IMR-90 (cell line): Measurements from ENCODE around the gene VPS54. TPM values are rescaled to one million over a fixed set of nuclear protein-coding genes. Genes with fewer than 3 reads are reported as not detected.

Source experiments
- ATAC-seq: fragments of 200-7000 bp; cut with Tn5 transposase; 2 replicates; pipeline ENCODE4 v1.9.1; 2020; ENCODE audit warnings: low read depth, mild to moderate bottlenecking, moderate library complexity
- BruUV-seq: library from RNA; stranded (reverse); fragments of 400-500 nt; replicated peaks from 2 replicates; lab custom pipeline; 2021; lab: Mats Ljungman, UMichigan
- CTCF ChIA-PET: fragments of 300-600 bp; formaldehyde crosslinking; extraction: SDS; loops from one replicate; lab custom pipeline; 2021; ENCODE audit warnings: antibody characterized with exemption; lab: Yijun Ruan, JAX
- POLR2A ChIA-PET: fragments of 300-600 bp; sonication (Branson Sonifier 250); formaldehyde crosslinking; loops from one replicate; lab custom pipeline; 2022; ENCODE audit warnings: antibody characterized with exemption; ENCODE audit not compliant: unreplicated experiment; lab: Charles Lee
- DNase-seq: peaks from one replicate; pipeline ENCODE4 v3.0.0; 2013
- H2AFZ ChIP-seq: replicated peaks from 2 replicates; pipeline ENCODE3; 2013; ENCODE audit warnings: low read length, mild to moderate bottlenecking; ENCODE audit not compliant: poor library complexity
- H2AK5ac ChIP-seq: 2 replicates; pipeline ENCODE4 v1.6.1; 2013; ENCODE audit warnings: low read depth, low read length, inconsistent platforms
- H2AK9ac ChIP-seq: replicated peaks from 2 replicates; pipeline ENCODE3; 2013; ENCODE audit warnings: mild to moderate bottlenecking, low read depth, low read length, moderate library complexity; ENCODE audit not compliant: poor library complexity
- H2BK120ac ChIP-seq: 2 replicates; pipeline ENCODE4 v1.6.1; 2013; ENCODE audit warnings: low read depth, low read length, inconsistent platforms
- H2BK15ac ChIP-seq: 3 replicates; pipeline ENCODE4 v1.6.1; 2013; ENCODE audit warnings: low read depth, low read length, inconsistent platforms
- H2BK20ac ChIP-seq: 2 replicates; pipeline ENCODE4 v1.6.1; 2013; ENCODE audit warnings: low read depth, mild to moderate bottlenecking, inconsistent platforms, low read length, moderate library complexity
- H2BK5ac ChIP-seq: 2 replicates; pipeline ENCODE4 v1.6.1; 2013; ENCODE audit warnings: mild to moderate bottlenecking, low read depth, low read length, inconsistent platforms; ENCODE audit not compliant: poor library complexity, severe bottlenecking
- H3K14ac ChIP-seq: replicated peaks from 2 replicates; pipeline ENCODE4 v1.6.1; 2013; ENCODE audit warnings: low read depth, low read length, inconsistent platforms
- H3K18ac ChIP-seq: 2 replicates; pipeline ENCODE4 v1.6.1; 2013; ENCODE audit warnings: low read depth, low read length, control low read depth
- H3K23ac ChIP-seq: 2 replicates; pipeline ENCODE4 v1.6.1; 2013; ENCODE audit warnings: low read depth, low read length, inconsistent platforms
- H3K27ac ChIP-seq: 2 replicates; pipeline ENCODE4 v1.5.1; 2013; ENCODE audit warnings: mild to moderate bottlenecking, control low read depth, low read length; ENCODE audit not compliant: insufficient read depth
- H3K27me3 ChIP-seq: 2 replicates; pipeline ENCODE4 v1.6.1; 2013; ENCODE audit warnings: low read length; ENCODE audit not compliant: control insufficient read depth, insufficient read depth
- H3K36me3 ChIP-seq: 2 replicates; pipeline ENCODE4 v1.6.1; 2013; ENCODE audit warnings: low read length, mixed read lengths; ENCODE audit not compliant: control insufficient read depth, insufficient read depth
- H3K4ac ChIP-seq: 2 replicates; pipeline ENCODE4 v1.6.1; 2013; ENCODE audit warnings: low read depth, low read length, inconsistent platforms
- H3K4me1 ChIP-seq: 2 replicates; pipeline ENCODE4 v1.6.1; 2013; ENCODE audit warnings: low read length, mixed read lengths; ENCODE audit not compliant: control insufficient read depth, insufficient read depth
- H3K4me2 ChIP-seq: 2 replicates; pipeline ENCODE4 v1.6.1; 2013; ENCODE audit warnings: low read depth, mild to moderate bottlenecking, control low read depth, low read length, moderate library complexity
- H3K4me3 ChIP-seq: 2 replicates; pipeline ENCODE4 v1.5.1; 2013; ENCODE audit warnings: low read depth, mild to moderate bottlenecking, control low read depth, low read length, moderate library complexity; ENCODE audit not compliant: insufficient read depth
- H3K56ac ChIP-seq: 2 replicates; pipeline ENCODE4 v1.6.1; 2013; ENCODE audit warnings: low read length, inconsistent platforms; ENCODE audit not compliant: insufficient read depth; ENCODE audit errors: extremely low read depth
- H3K79me1 ChIP-seq, 2 experiments: 2 replicates each; pipeline ENCODE4 v1.6.1; 2013; ENCODE audit warnings: low read length in 2 of 2, inconsistent platforms in 1 of 2, low read depth in 1 of 2
- H3K9ac ChIP-seq: 2 replicates; pipeline ENCODE4 v1.6.1; 2013; ENCODE audit warnings: low read depth, low read length, control low read depth
- H3K9me1 ChIP-seq: 2 replicates; pipeline ENCODE4 v1.6.1; 2013; ENCODE audit warnings: low read length, inconsistent platforms; ENCODE audit not compliant: insufficient read depth
- H3K9me3 ChIP-seq: 2 replicates; pipeline ENCODE4 v1.6.1; 2013; ENCODE audit warnings: low read length; ENCODE audit not compliant: control insufficient read depth, insufficient read depth
- H4K20me1 ChIP-seq: 2 replicates; pipeline ENCODE4 v1.6.1; 2013; ENCODE audit warnings: low read length, inconsistent platforms; ENCODE audit not compliant: insufficient read depth
- H4K5ac ChIP-seq: 2 replicates; pipeline ENCODE4 v1.6.1; 2013; ENCODE audit warnings: mild to moderate bottlenecking, low read depth, low read length, control low read depth
- H4K8ac ChIP-seq, 2 experiments: 2 replicates each; pipeline ENCODE4 v1.6.1; 2013; ENCODE audit warnings: low read depth in 2 of 2, low read length in 2 of 2, control low read depth in 1 of 2, inconsistent platforms in 1 of 2
- H4K91ac ChIP-seq: 2 replicates; pipeline ENCODE4 v1.6.1; 2013; ENCODE audit warnings: low read depth, low read length, inconsistent platforms; ENCODE audit not compliant: insufficient read depth
- ELK1 ChIP-seq: fragments of 150-350 bp; IDR thresholded peaks from 2 replicates; pipeline ENCODE4 v1.6.1; 2016; ENCODE audit warnings: low read depth, mild to moderate bottlenecking, low read length, moderate library complexity, borderline replicate concordance
- FOS ChIP-seq: fragments of 150-350 bp; IDR thresholded peaks from 2 replicates; pipeline ENCODE4 v1.6.1; 2016; ENCODE audit warnings: low read depth, low read length
- RAD21 ChIP-seq: IDR thresholded peaks from 2 replicates; pipeline ENCODE4 v1.6.1; 2012; ENCODE audit warnings: low read length, improper control_type of control experiment
- RCOR1 ChIP-seq: IDR thresholded peaks from 2 replicates; pipeline ENCODE4 v1.6.1; 2012; ENCODE audit warnings: mild to moderate bottlenecking, low read length, improper control_type of control experiment; ENCODE audit not compliant: insufficient replicate concordance
- WGBS, 2 experiments: methylation state at CpG; one replicate each; pipeline versions ENCODE4 v1.1.5 to v1.1.7; 2013; ENCODE audit warnings: missing lambda C conversion rate in 2 of 2; ENCODE audit not compliant: insufficient read length in 1 of 2; ENCODE audit errors: extremely low coverage in 2 of 2; 5-methylcytosine and 5-hydroxymethylcytosine counted together
- dilution Hi-C: fragments of 300-500 bp; cut with HindIII; formaldehyde crosslinking; loops from one replicate; pipeline ENCODE4 v1.14.3; 2018; ENCODE audit warnings: low sequenced_read_pairs; ENCODE audit not compliant: unreplicated experiment
- in situ Hi-C: fragments of 300-500 bp; cut with MboI; formaldehyde crosslinking; loops from 3 replicates; pipeline ENCODE4 v1.14.3; 2019; ENCODE audit warnings: low sequenced_read_pairs, inconsistent platforms, mixed read lengths
- intact Hi-C: fragments of 100-400 bp; cut with micrococcal nuclease; formaldehyde crosslinking; loops from 2 replicates; pipeline ENCODE4 v1.10.0; 2022
- polyA plus RNA-seq, 3 experiments: library from polyadenylated mRNA; depleted of rRNA; stranded (reverse); fragments of >200 nt; gene quantifications; 2 replicates each; pipeline ENCODE4 v1.2.3, GENCODE V29; 2012; ENCODE audit warnings: low replicate concordance in 1 of 3
- total RNA-seq: library from RNA; depleted of rRNA; stranded (reverse); fragments of >200 nt; gene quantifications from 2 replicates; pipeline ENCODE4 v1.2.3, GENCODE V29; 2012

The VPS54 gene
- total and polyA plus RNA-seq, 2 of the 4 experiments (the other 2 are of a cell fraction), result 7.1 to 18.1 TPM

DNA sequence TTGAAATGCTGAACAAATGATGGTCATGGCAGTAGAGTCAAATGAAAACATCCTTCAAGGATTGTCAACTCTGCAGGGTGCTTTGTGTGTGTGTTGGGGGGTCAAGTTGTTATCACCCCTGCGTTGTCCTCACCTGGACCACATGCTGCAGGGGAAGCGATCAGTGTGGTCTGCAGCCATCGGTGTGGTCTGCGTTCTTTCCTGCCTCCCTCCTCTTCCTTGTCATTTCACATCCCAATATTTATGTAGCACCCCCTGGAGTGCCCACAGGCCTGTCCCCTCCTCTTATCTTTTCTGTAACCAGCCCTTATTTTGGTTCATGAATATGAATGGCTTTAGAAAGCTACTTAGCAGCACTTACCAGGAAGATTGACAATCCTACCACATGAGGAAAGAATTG, 138.6 kb downstream of the VPS54 start:
- Histone ChIP-seq H3K27me3 (no peaks in the 10 kb centered on the region), H3K4me1 (no peaks in the 10 kb centered on the region), H4K20me1 (no peaks in the 10 kb centered on the region; the same call in 1 of the 2 replicates), H3K27ac (no peak overlapping the region), H3K79me1 (peaks cover 24 to 34% of the 10 kb centered on the region in 2 experiments), H3K9ac (no peak overlapping the region), H3K23ac (no peak overlapping the region), H2BK20ac (no peak overlapping the region), H2BK120ac (no peak overlapping the region), H3K9me3 (no peaks in the 10 kb centered on the region), H3K4ac (no peak overlapping the region), H2AFZ (no peak overlapping the region), H4K5ac (no peak overlapping the region), H2AK9ac (no peak overlapping the region), H2BK5ac (no peak overlapping the region), H3K56ac (no peak overlapping the region), H4K8ac (no peak overlapping the region), H4K91ac (no peak overlapping the region), H3K9me1 (peaks cover 3% of the 10 kb centered on the region), H3K4me3 (no peak overlapping the region), H2BK15ac (no peak overlapping the region), H3K14ac (no peak overlapping the region), H3K36me3 (peaks cover 16% of the 10 kb centered on the region; the same call in 1 of the 2 replicates), H3K4me2 (no peak overlapping the region), H3K18ac (no peak overlapping the region), H2AK5ac (no peak overlapping the region)
- intact Hi-C loops, result no loop called here
- BruUV-seq, result no TSS peak
- TF ChIP-seq ELK1 (no peak), RCOR1 (no peak), FOS (no peak), RAD21 (no peak)
- DNase-seq, result no peak
- ATAC-seq, result no peak
- no CpG with 5 or more reads among the region's 4 CpGs for WGBS, 2 experiments
- ChIA-PET POLR2A (no interaction called here), CTCF (no interaction called here)
- dilution Hi-C loops, result no loop called here
- in situ Hi-C loops, result loop anchor here (10.0 kb wide), 1 partner anchor 196 kb away; no protein-coding TSS in a partner anchor
